ENCODE data around the gene FKBP1B.
"Not testable (repeated sequence)": the region's sequence is repeated elsewhere in the genome, so short reads cannot be mapped to it uniquely, and the experiment has no call there.

The FKBP1B gene

GRCh38 chr2:24100732-24101131, 51.2 kb downstream of the FKBP1B start:
- DNase-seq (ENCODE audit: low spot score) = not testable (repeated sequence)

GRCh38 chr2:24101992-24102391, 52.5 kb downstream of the FKBP1B start:
- no peak for DNase-seq (ENCODE audit: low spot score)

- no peak for DNase-seq (ENCODE audit: low spot score)
Observed at GRCh38 chr2:24102677-24103076, 53.1 kb downstream of the FKBP1B start.

- DNase-seq (ENCODE audit: low spot score) = no peak
Observed at GRCh38 chr2:24104110-24104650, 54.6 kb downstream of the FKBP1B start.

GRCh38 chr2:24104906-24105305, 55.4 kb downstream of the FKBP1B start:
- DNase-seq (ENCODE audit: low spot score) = no peak

GRCh38 chr2:24105816-24106215, 56.3 kb downstream of the FKBP1B start:
- no peak for DNase-seq (ENCODE audit: low spot score)

- DNase-seq (ENCODE audit: low spot score) = no peak
Observed at GRCh38 chr2:24106786-24107185, 57.2 kb downstream of the FKBP1B start.

GRCh38 chr2:24107336-24107735, 57.8 kb downstream of the FKBP1B start:
- no peak for DNase-seq (ENCODE audit: low spot score)

- DNase-seq (ENCODE audit: low spot score) = not testable (repeated sequence)
Observed at GRCh38 chr2:24109431-24109830, 59.9 kb downstream of the FKBP1B start.

- DNase-seq (ENCODE audit: low spot score) = no peak
Observed at GRCh38 chr2:24110660-24111303, 61.2 kb downstream of the FKBP1B start.

GRCh38 chr2:24111407-24111901, 61.9 kb downstream of the FKBP1B start:
- peak; percentile 13 for DNase-seq (ENCODE audit: low spot score)

All from AG20443 (cell line).